SJCRH30 (cell line): ENCODE measurements around the gene MAP4K2. TPM values are rescaled to one million over a fixed set of nuclear protein-coding genes. Genes with fewer than 3 reads are reported as not detected.
A peak's percentile ranks its signal among the peaks of the same experiment; 100 is the strongest.

ENCODE experiments used
- DNase-seq, 2 experiments: peaks; one replicate each; pipeline ENCODE4 v3.0.0-alpha.2; 2015 to 2020
- H3K27ac ChIP-seq: fragments of 250-450 bp; sonication (Bioruptor Pico); 2 replicates; pipeline ENCODE4 v1.5.1; 2020; ENCODE audit warnings: mild to moderate bottlenecking, moderate library complexity
- H3K27me3 ChIP-seq: fragments of 250-450 bp; sonication (Bioruptor Pico); 2 replicates; pipeline ENCODE4 v1.5.1; 2020; ENCODE audit warnings: mild to moderate bottlenecking, moderate library complexity
- H3K36me3 ChIP-seq: fragments of 250-450 bp; sonication (Bioruptor Pico); 2 replicates; pipeline ENCODE4 v1.5.1; 2020; ENCODE audit warnings: mild to moderate bottlenecking, moderate library complexity
- H3K4me1 ChIP-seq: fragments of 250-450 bp; sonication (Bioruptor Pico); 2 replicates; pipeline ENCODE4 v1.5.1; 2020; ENCODE audit warnings: mild to moderate bottlenecking, moderate library complexity
- H3K4me3 ChIP-seq: fragments of 250-450 bp; sonication (Bioruptor Pico); 2 replicates; pipeline ENCODE4 v1.5.1; 2020; ENCODE audit warnings: mild to moderate bottlenecking, moderate library complexity
- H3K9me3 ChIP-seq: fragments of 250-450 bp; sonication (Bioruptor Pico); replicated peaks from 2 replicates; pipeline ENCODE4 v1.5.1; 2020; ENCODE audit warnings: mild to moderate bottlenecking, moderate library complexity
- total RNA-seq: library from RNA; depleted of rRNA; stranded (reverse); fragments of >200 nt; shearing (Covaris generic); gene quantifications from 2 replicates; pipeline ENCODE4 v1.2.3, GENCODE V29; 2014

The MAP4K2 gene
- total RNA-seq, 1 experiment from 2014 or later: 9.6 TPM

GRCh38 chr11:64810271-64810890 lies 7.4 kb upstream of the MAP4K2 start, which contains the start of gene MEN1:
MEN1 (minus strand) TSS chr11:64810551; CDS start chr11:64810109, 442 bp downstream.
- Histone ChIP-seq H3K9me3 (no peaks in the 10 kb centered on the region), H3K27me3 (no peaks in the 10 kb centered on the region), H3K27ac (no peak within 1 kb of the TSS), H3K4me3 (peak within 1 kb of the TSS; percentile 72), H3K36me3 (0 out of 2 replicates have a peak, but pooled peaks cover 2% of the 10 kb centered on the region), H3K4me1 (0 out of 2 replicates have a peak, but pooled peaks cover 5% of the 10 kb centered on the region)
- DNase-seq: peak; percentile 96 to 97

- no peaks in the 10 kb centered on the region for H3K27me3 ChIP-seq
- 0 out of 2 replicates have a peak, but pooled peaks cover 5% of the 10 kb centered on the region for H3K4me1 ChIP-seq
- H3K9me3 ChIP-seq: no peaks in the 10 kb centered on the region
- peak overlapping the region; percentile 72 for H3K4me3 ChIP-seq
- H3K36me3 ChIP-seq: 0 out of 2 replicates have a peak, but pooled peaks cover 2% of the 10 kb centered on the region
- peak in 1 of 2 experiments; percentile 17 for DNase-seq
- no peak overlapping the region for H3K27ac ChIP-seq
Measured at GRCh38 chr11:64809781-64810241, 6.8 kb upstream of the MAP4K2 start.

GRCh38 chr11:64805481-64805880 lies 2.5 kb upstream of the MAP4K2 start:
- 0 out of 2 replicates have a peak, but pooled peaks cover 2% of the 10 kb centered on the region for H3K36me3 ChIP-seq
- H3K4me3 ChIP-seq: no peak overlapping the region
- H3K4me1 ChIP-seq: peaks cover 9% of the 10 kb centered on the region; the same call in 1 of the 2 replicates
- DNase-seq: no peak
- no peaks in the 10 kb centered on the region for H3K27me3 ChIP-seq
- H3K9me3 ChIP-seq: no peaks in the 10 kb centered on the region
- no peak overlapping the region for H3K27ac ChIP-seq

GRCh38 chr11:64804346-64805210 lies 1.6 kb upstream of the MAP4K2 start:
- H3K4me1 ChIP-seq: peaks cover 8% of the 10 kb centered on the region; the same call in 1 of the 2 replicates
- no peaks in the 10 kb centered on the region for H3K9me3 ChIP-seq
- no peaks in the 10 kb centered on the region for H3K27me3 ChIP-seq
- no peak overlapping the region for H3K4me3 ChIP-seq
- H3K27ac ChIP-seq: no peak overlapping the region
- no peak for DNase-seq
- 0 out of 2 replicates have a peak, but pooled peaks cover 2% of the 10 kb centered on the region for H3K36me3 ChIP-seq

- no peak overlapping the region for H3K27ac ChIP-seq
- H3K9me3 ChIP-seq: no peaks in the 10 kb centered on the region
- peaks cover 5% of the 10 kb centered on the region; the same call in 1 of the 2 replicates for H3K4me1 ChIP-seq
- 0 out of 2 replicates have a peak, but pooled peaks cover 2% of the 10 kb centered on the region for H3K36me3 ChIP-seq
- H3K27me3 ChIP-seq: no peaks in the 10 kb centered on the region
- H3K4me3 ChIP-seq: peak overlapping the region; percentile 63
- DNase-seq: no peak
Measured at GRCh38 chr11:64803846-64804345, 882 bp upstream of the MAP4K2 start.

- H3K4me1 ChIP-seq: peaks cover 5% of the 10 kb centered on the region; the same call in 1 of the 2 replicates
- H3K36me3 ChIP-seq: 0 out of 2 replicates have a peak, but pooled peaks cover 2% of the 10 kb centered on the region
Measured at GRCh38 chr11:64802370-64803157, 450 bp downstream of the MAP4K2 start.

GRCh38 chr11:64801561-64802369 lies 1.2 kb downstream of the MAP4K2 start:
- Histone ChIP-seq H3K9me3 (no peaks in the 10 kb centered on the region), H3K27me3 (no peaks in the 10 kb centered on the region), H3K36me3 (0 out of 2 replicates have a peak, but pooled peaks cover 2% of the 10 kb centered on the region), H3K27ac (no peak overlapping the region), H3K4me1 (peaks cover 5% of the 10 kb centered on the region; the same call in 1 of the 2 replicates), H3K4me3 (no peak overlapping the region)
- DNase-seq: no peak

More at GRCh38 chr11:64802370-64803157, 450 bp downstream of the MAP4K2 start:
- Histone ChIP-seq H3K4me3 (peak overlapping the region; percentile 63), H3K27me3 (no peaks in the 10 kb centered on the region), H3K27ac (no peak overlapping the region), H3K9me3 (no peaks in the 10 kb centered on the region)
- DNase-seq: peak in 1 of 2 experiments; percentile 17

GRCh38 chr11:64801158-64801464 lies 1.9 kb downstream of the MAP4K2 start:
- 0 out of 2 replicates have a peak, but pooled peaks cover 2% of the 10 kb centered on the region for H3K36me3 ChIP-seq
- no peak for DNase-seq
- H3K9me3 ChIP-seq: no peaks in the 10 kb centered on the region
- H3K27me3 ChIP-seq: no peaks in the 10 kb centered on the region
- H3K4me3 ChIP-seq: no peak overlapping the region
- H3K27ac ChIP-seq: no peak overlapping the region
- peaks cover 5% of the 10 kb centered on the region; the same call in 1 of the 2 replicates for H3K4me1 ChIP-seq

- no peak for DNase-seq
- Histone ChIP-seq H3K4me1 (peaks cover 5% of the 10 kb centered on the region; the same call in 1 of the 2 replicates), H3K27me3 (no peaks in the 10 kb centered on the region), H3K27ac (no peak overlapping the region), H3K4me3 (no peak overlapping the region), H3K9me3 (no peaks in the 10 kb centered on the region), H3K36me3 (0 out of 2 replicates have a peak, but pooled peaks cover under 1% of the 10 kb centered on the region)
Measured at GRCh38 chr11:64800303-64801157, 2.5 kb downstream of the MAP4K2 start.

- Histone ChIP-seq H3K4me1 (peaks cover 5% of the 10 kb centered on the region; the same call in 1 of the 2 replicates), H3K9me3 (no peaks in the 10 kb centered on the region), H3K27ac (no peak overlapping the region), H3K4me3 (no peak overlapping the region), H3K36me3 (no peaks in the 10 kb centered on the region), H3K27me3 (no peaks in the 10 kb centered on the region)
- DNase-seq: peak in 1 of 2 experiments; percentile 41
Measured at GRCh38 chr11:64799623-64800302, 3.3 kb downstream of the MAP4K2 start.

- no peak for DNase-seq
- Histone ChIP-seq H3K4me3 (no peak overlapping the region), H3K27me3 (no peaks in the 10 kb centered on the region), H3K4me1 (peaks cover 5% of the 10 kb centered on the region; the same call in 1 of the 2 replicates), H3K9me3 (no peaks in the 10 kb centered on the region), H3K36me3 (no peaks in the 10 kb centered on the region), H3K27ac (no peak overlapping the region)
Measured at GRCh38 chr11:64799256-64799622, 3.8 kb downstream of the MAP4K2 start.
